A549 (cell line): ENCODE measurements around the gene TFR2. TPM values are rescaled to one million over a fixed set of nuclear protein-coding genes. Genes with fewer than 3 reads are reported as not detected.

Experiments used
- ATAC-seq, 2 experiments: fragments of 200-7000 bp in 1 of 2; fragments of >200 bp in 1 of 2; cut with Nextera tagmentation in 1 of 2; cut with Tn5 transposase in 1 of 2; 3 replicates each; pipeline versions ENCODE4 v1.8.0 to v1.9.1; 2018 to 2020; ENCODE audit warnings: mild to moderate bottlenecking in 1 of 2, moderate library complexity in 1 of 2
- CTCF ChIA-PET: fragments of 300-600 bp; sonication (Branson Sonifier 250); formaldehyde crosslinking; extraction: SDS; loops from one replicate; lab custom pipeline; 2021; ENCODE audit warnings: antibody characterized with exemption, inconsistent platforms; lab: Yijun Ruan, JAX
- POLR2A ChIA-PET: fragments of 350-600 bp; formaldehyde crosslinking; extraction: SDS; loops from one replicate; lab custom pipeline; 2021; ENCODE audit warnings: antibody characterized with exemption, inconsistent platforms; lab: Yijun Ruan, JAX
- DNase-seq, 2 experiments: peaks; one replicate each; pipeline versions ENCODE4 v3.0.0 to v3.0.0-alpha.2; 2011 to 2016; ENCODE audit warnings: low read depth in 1 of 2, low spot score in 1 of 2
- FAIRE-seq: peaks from 2 replicates; lab custom pipeline; 2011; peaks lifted over from hg19 to GRCh38; lab: Jason Lieb, UNC
- H3K27ac ChIP-seq, 2 experiments: fragments of >200 bp; sonication (Bioruptor Twin); formaldehyde crosslinking; 3 replicates each; pipeline ENCODE4 v1.5.1; 2016 to 2017
- H3K4me1 ChIP-seq: fragments of >200 bp; sonication (Bioruptor Twin); formaldehyde crosslinking; 3 replicates; pipeline ENCODE4 v1.6.1; 2016
- H3K4me2 ChIP-seq: fragments of >200 bp; sonication (Bioruptor Twin); formaldehyde crosslinking; 3 replicates; pipeline ENCODE4 v1.6.1; 2016
- H3K4me3 ChIP-seq: fragments of >200 bp; sonication (Bioruptor Twin); formaldehyde crosslinking; 3 replicates; pipeline ENCODE4 v1.5.1; 2016
- H3K9me3 ChIP-seq: fragments of >200 bp; sonication (Bioruptor Twin); formaldehyde crosslinking; 3 replicates; pipeline ENCODE4 v1.6.1; 2016
- EP300 ChIP-seq, 2 experiments: fragments of >200 bp; sonication (Bioruptor Twin); formaldehyde crosslinking; IDR thresholded peaks; 2 replicates in 1 of 2; 3 replicates in 1 of 2; pipeline ENCODE4 v1.6.1; 2016 to 2017
- FOSL2 ChIP-seq, 2 experiments: fragments of 450-650 bp in 1 of 2; fragments of >200 bp in 1 of 2; sonication (Bioruptor Twin) in 1 of 2; formaldehyde crosslinking; IDR thresholded peaks; 2 replicates each; pipeline versions ENCODE4 v1.5.0 to v1.6.1; 2016 to 2020; ENCODE audit warnings: mild to moderate bottlenecking in 1 of 2, moderate library complexity in 1 of 2
- HEYL ChIP-seq: fragments of 250-450 bp; sonication (Bioruptor Pico); IDR thresholded peaks from 2 replicates; pipeline ENCODE4 v1.8.0; 2021; ENCODE audit warnings: mild to moderate bottlenecking, moderate library complexity
- JUN ChIP-seq, 2 experiments: fragments of >200 bp; sonication (Bioruptor Twin); formaldehyde crosslinking; IDR thresholded peaks; 2 replicates in 1 of 2; 3 replicates in 1 of 2; pipeline ENCODE4 v1.6.1; 2016 to 2017
- NFE2L2 ChIP-seq: fragments of 150-350 bp; conservative IDR thresholded peaks from 2 replicates; pipeline ENCODE4 v1.6.1; 2014; ENCODE audit warnings: low read length
- NPAS2 ChIP-seq: fragments of 250-450 bp; sonication (Bioruptor Pico); IDR thresholded peaks from 2 replicates; pipeline ENCODE4 v1.8.0; 2022; ENCODE audit warnings: mild to moderate bottlenecking, moderate library complexity, borderline replicate concordance
- POLR2AphosphoS2 ChIP-seq: conservative IDR thresholded peaks from 2 replicates; pipeline ENCODE4 v1.6.1; 2012; ENCODE audit warnings: low read length, improper control_type of control experiment, inconsistent platforms
- RAD21 ChIP-seq, 2 experiments: fragments of >200 bp in 1 of 2; sonication (Bioruptor Twin) in 1 of 2; formaldehyde crosslinking in 1 of 2; IDR thresholded peaks in 1 of 2; conservative IDR thresholded peaks in 1 of 2; 2 replicates in 1 of 2; 3 replicates in 1 of 2; pipeline ENCODE4 v1.6.1; 2012 to 2018; ENCODE audit warnings: inconsistent platforms in 1 of 2
- RCOR1 ChIP-seq: fragments of 150-350 bp; IDR thresholded peaks from 2 replicates; pipeline ENCODE4 v1.6.1; 2014; ENCODE audit warnings: antibody characterized with exemption, low read length, low read depth
- SMC3 ChIP-seq: fragments of >200 bp; sonication (Bioruptor Twin); formaldehyde crosslinking; IDR thresholded peaks from 3 replicates; pipeline ENCODE4 v1.6.1; 2018; ENCODE audit warnings: inconsistent platforms
- TFCP2L1 ChIP-seq: fragments of 250-450 bp; sonication (Bioruptor Pico); IDR thresholded peaks from 2 replicates; pipeline ENCODE4 v1.5.0; 2021; ENCODE audit warnings: mild to moderate bottlenecking
- TP53 ChIP-seq: fragments of 250-450 bp; sonication (Bioruptor Pico); IDR thresholded peaks from 2 replicates; pipeline ENCODE4 v1.5.0; 2021; ENCODE audit warnings: mild to moderate bottlenecking, moderate library complexity
- ZFP36 ChIP-seq: fragments of 450-650 bp; IDR thresholded peaks from 2 replicates; pipeline ENCODE4 v1.6.1; 2014; ENCODE audit warnings: borderline replicate concordance; ENCODE audit not compliant: partially characterized antibody
- ZNF302 ChIP-seq: fragments of 250-450 bp; sonication (Bioruptor Pico); IDR thresholded peaks from 2 replicates; pipeline ENCODE4 v1.9.0; 2021; ENCODE audit warnings: inconsistent platforms, mild to moderate bottlenecking, moderate library complexity
- ZSCAN20 ChIP-seq: fragments of 250-450 bp; sonication (Bioruptor Pico); IDR thresholded peaks from 2 replicates; pipeline ENCODE4 v1.8.0; 2022; ENCODE audit warnings: mild to moderate bottlenecking, moderate library complexity
- WGBS: methylation state at CpG from one replicate; pipeline ENCODE4 v1.1.6; 2017; ENCODE audit errors: missing lambda C conversion rate; 5-methylcytosine and 5-hydroxymethylcytosine counted together
- polyA plus RNA-seq, 4 experiments: library from polyadenylated mRNA; depleted of rRNA in 3 of 4; stranded (reverse); fragments of >200 nt; fragmentation: RNase III in 1 of 4; extraction: RNeasy Plus Mini Kit Qiagen cat#74134 plus additional on column Dnase treatment in 1 of 4; gene quantifications; 2 replicates in 3 of 4; 3 replicates in 1 of 4; pipeline ENCODE4 v1.2.3, GENCODE V29; 2011 to 2017
- TF ChIP-seq, protein P1 (sequence below): fragments of 200-600 bp; sonication (generic); IDR thresholded peaks from 2 replicates; pipeline ENCODE4 v1.6.1; 2016; ENCODE audit warnings: antibody characterized with exemption, mild to moderate bottlenecking, moderate library complexity

Gene TFR2
- polyA plus RNA-seq, 2 of the 4 experiments (the other 2 are of a cell fraction) = 1.1 to 2.5 TPM

DNA sequence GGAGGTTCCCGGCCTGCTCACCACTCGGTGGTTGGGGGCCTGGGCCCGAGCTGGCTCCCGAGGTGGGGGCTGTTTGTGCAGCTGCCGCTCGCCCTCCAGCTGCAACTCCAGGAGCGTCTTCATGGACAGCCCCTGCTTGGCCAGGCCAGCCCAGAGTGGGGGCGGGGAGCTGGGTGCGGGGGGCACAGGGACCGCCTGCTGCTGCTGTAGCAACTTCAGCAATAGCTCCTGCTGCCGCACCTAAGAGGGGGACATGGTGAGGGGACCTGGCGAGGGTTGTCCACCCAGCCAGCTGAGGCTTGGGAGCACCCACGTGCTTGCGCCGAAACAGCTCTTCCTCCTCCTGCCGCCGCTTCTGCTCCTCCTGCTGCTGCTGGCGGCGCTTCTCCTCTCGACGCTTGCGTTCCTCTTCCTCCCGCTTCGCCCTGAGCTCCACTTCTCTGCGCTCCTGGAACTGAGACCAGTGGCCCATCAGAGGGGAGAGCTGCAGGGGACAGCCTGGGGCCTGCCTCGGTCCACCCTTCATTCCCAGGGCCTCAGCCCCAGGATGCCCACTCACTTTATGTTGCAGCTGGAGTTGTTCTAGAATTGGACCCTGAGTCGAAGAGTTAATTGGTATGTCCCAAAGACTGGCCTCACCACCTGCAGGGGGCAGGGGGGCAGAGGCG, 41.8 kb upstream of the TFR2 start (continued):
- no peak for TF ChIP-seq ZFP36
- TF ChIP-seq FOSL2 (IDR thresholded peaks at IDR 0.05) = no peak
- TF ChIP-seq FOSL2 (CRISPR knock-in tag; IDR thresholded peaks at IDR 0.05) = no peak
- TF ChIP-seq TP53 (CRISPR knock-in tag) = no peak
- no peak for TF ChIP-seq EP300 (IDR thresholded peaks at IDR 0.05)
- no peak for TF ChIP-seq SMC3
- no peak for TF ChIP-seq ZSCAN20 (CRISPR knock-in tag)

DNA sequence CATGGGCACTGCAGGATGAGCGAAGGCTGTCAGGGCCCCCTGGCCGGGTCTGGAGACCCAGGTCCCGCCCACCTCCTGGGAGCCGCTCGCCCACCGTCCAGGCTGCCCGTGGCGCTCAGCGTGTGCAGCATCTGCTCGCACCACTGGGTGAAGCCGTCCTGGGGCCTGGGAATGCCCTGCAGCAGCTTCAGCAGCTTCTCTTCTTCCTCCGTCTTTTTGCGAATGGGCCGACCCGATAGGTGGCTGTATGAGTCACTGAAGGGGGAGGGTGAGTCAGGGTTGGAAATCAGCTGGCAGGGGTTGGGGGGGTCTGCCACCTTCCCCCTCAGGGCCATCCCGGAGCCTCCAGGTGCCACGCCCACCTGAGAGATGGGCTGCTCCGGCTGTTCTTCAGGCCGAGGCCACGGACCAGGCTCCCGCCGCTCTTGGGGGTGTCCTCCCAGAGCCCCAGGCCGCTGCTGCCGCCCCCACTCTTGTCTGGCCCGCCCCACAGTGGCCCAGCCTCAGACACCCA, 40.9 kb upstream of the TFR2 start:
- Histone ChIP-seq H3K4me3 (no peak overlapping the region), H3K27ac (no peak overlapping the region; a peak in 1 of 6 replicates), H3K4me1 (peaks cover 26% of the 10 kb centered on the region)
- ChIA-PET POLR2A (interaction anchor here (1.3 to 1.6 kb wide), 2 partner anchors 9 to 70 kb away, joined by 4 read pairs; partner anchors contain the start of genes GNB2 and MOSPD3), CTCF (interaction anchor here (1.2 to 6.4 kb wide), 5 partner anchors 11 to 70 kb away, joined by 3 to 54 read pairs (median 21); partner anchors contain the start of genes GIGYF1, MOSPD3 and POP7)
- FAIRE-seq = no peak
- TF ChIP-seq FOSL2 (IDR thresholded peaks at IDR 0.05) (no peak), FOSL2 (CRISPR knock-in tag; IDR thresholded peaks at IDR 0.05) (peak; percentile 61), RCOR1 (no peak)
- TF ChIP-seq, all 56 proteins: peak for 1
- ATAC-seq = no peak
- 63% methylated on average over 7 of the region's 25 CpGs for WGBS
- H3K4me2 ChIP-seq = no peak overlapping the region
- H3K9me3 ChIP-seq = no peaks in the 10 kb centered on the region
- DNase-seq = no peak

DNA sequence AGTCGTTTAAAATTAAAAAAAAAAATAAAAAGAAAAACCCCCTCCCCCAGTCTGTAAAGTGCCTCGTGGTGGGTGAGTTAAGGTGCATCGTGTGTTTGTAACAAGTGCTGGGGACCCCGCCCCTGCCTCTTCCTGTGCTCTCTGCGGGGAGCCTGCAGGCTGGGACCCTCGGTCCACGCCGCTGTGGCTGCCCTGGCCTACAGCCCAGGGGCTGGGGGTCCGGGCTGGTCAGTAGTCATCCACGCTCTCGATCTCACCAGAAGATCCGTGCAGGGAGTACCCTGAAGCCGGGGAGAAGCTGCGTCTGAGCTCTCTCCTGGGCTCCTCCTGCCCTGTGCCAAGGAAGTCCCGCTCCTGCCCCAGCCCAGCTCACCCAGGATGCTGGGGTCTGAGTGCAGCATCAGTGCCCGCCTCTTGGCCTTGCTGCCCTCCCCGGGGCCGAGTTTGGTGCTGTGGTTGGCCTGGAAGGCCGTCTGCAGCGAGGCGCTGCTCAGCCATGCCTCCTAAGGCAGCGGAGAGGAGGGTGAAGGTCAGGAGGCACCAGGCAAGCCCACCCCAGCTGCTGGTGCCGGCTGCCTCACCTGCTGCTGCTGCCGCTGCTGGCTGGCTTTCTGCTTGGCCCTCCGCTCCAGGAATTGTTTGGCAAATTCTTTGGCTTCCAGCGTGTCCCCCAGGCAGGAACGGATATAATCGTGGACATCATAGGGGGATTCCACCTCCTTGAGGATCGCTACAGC, 40.3 kb upstream of the TFR2 start:
- ChIA-PET CTCF (interaction anchor here (0.8 to 6.4 kb wide), 6 partner anchors 10 to 69 kb away, joined by 3 to 54 read pairs (median 22); partner anchors contain the start of genes GIGYF1, MOSPD3 and POP7), POLR2A (interaction anchor here (1.6 kb wide), 1 partner anchor 69 kb away, joined by 4 read pairs; the partner anchor contains the start of gene MOSPD3)
- FAIRE-seq = no peak
- H3K27ac ChIP-seq = no peak overlapping the region
- no peak for DNase-seq
- H3K9me3 ChIP-seq = no peaks in the 10 kb centered on the region
- TF ChIP-seq, protein P1, sequence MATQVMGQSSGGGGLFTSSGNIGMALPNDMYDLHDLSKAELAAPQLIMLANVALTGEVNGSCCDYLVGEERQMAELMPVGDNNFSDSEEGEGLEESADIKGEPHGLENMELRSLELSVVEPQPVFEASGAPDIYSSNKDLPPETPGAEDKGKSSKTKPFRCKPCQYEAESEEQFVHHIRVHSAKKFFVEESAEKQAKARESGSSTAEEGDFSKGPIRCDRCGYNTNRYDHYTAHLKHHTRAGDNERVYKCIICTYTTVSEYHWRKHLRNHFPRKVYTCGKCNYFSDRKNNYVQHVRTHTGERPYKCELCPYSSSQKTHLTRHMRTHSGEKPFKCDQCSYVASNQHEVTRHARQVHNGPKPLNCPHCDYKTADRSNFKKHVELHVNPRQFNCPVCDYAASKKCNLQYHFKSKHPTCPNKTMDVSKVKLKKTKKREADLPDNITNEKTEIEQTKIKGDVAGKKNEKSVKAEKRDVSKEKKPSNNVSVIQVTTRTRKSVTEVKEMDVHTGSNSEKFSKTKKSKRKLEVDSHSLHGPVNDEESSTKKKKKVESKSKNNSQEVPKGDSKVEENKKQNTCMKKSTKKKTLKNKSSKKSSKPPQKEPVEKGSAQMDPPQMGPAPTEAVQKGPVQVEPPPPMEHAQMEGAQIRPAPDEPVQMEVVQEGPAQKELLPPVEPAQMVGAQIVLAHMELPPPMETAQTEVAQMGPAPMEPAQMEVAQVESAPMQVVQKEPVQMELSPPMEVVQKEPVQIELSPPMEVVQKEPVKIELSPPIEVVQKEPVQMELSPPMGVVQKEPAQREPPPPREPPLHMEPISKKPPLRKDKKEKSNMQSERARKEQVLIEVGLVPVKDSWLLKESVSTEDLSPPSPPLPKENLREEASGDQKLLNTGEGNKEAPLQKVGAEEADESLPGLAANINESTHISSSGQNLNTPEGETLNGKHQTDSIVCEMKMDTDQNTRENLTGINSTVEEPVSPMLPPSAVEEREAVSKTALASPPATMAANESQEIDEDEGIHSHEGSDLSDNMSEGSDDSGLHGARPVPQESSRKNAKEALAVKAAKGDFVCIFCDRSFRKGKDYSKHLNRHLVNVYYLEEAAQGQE = no peak
- 0 out of 5 replicates have a peak, but pooled peaks of 1 of the 2 experiments have one; percentile 28 for TF ChIP-seq JUN (IDR thresholded peaks at IDR 0.05)
- no peak for ATAC-seq
- 85% methylated on average over 28 of the region's 29 CpGs for WGBS
- H3K4me2 ChIP-seq = no peak overlapping the region
- peaks cover 26% of the 10 kb centered on the region for H3K4me1 ChIP-seq
- no peak overlapping the region for H3K4me3 ChIP-seq

DNA sequence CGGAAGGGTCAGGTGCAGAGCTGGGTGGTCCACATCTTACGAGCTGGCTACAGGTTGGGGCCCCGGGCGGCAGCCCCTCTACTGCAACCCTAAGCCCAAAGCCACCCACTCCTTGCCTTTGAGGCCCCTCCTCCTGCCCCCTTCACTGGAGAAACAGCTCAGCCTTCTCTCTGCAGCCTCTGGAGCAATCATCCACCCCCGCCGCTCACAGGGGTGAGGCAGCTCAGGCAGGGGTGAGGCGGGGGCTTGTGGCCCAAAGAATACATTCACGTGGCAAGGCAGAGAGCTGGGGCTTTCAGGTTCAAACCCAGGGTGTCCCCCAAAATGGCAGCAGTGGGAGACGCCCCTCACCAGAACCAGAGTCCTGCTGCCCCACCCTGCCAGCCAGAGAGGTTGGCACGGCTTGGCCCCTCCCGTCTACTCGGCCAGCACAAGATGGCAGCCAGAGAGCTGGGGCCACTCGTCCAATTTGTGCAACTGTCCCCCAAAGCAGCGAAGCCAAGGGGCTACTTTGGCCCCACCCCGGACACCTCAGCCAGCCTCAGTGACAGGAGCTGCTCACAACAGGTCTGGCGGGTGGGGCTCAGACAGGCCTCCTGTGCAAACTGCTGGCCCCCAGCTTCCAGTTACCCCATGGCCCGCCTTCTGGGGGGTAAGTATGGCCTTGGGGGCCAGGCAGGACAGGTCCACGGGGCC, 39.4 kb upstream of the TFR2 start:
- H3K27ac ChIP-seq = peak overlapping the region in 1 of 2 experiments; percentile 44; a peak in 2 of 6 replicates
- no peak overlapping the region for H3K4me3 ChIP-seq
- WGBS = 92% methylated on average over 17 of the region's 18 CpGs
- FAIRE-seq = no peak
- peak in 1 of 2 experiments; percentile 1; a peak in 1 of 6 replicates for ATAC-seq
- ChIA-PET CTCF (interaction anchor here (0.5 to 6.4 kb wide), 10 partner anchors 9 to 92 kb away, joined by 3 to 33 read pairs (median 4); partner anchors contain the start of genes MOSPD3 and POP7), POLR2A (interaction anchor here (0.7 to 1.1 kb wide), 3 partner anchors 12 to 69 kb away, joined by 3 to 6 read pairs (median 5); partner anchors contain the start of genes MOSPD3 and POP7)
- no peak overlapping the region for H3K4me2 ChIP-seq
- no peak for DNase-seq
- H3K4me1 ChIP-seq = peaks cover 30% of the 10 kb centered on the region
- no peaks in the 10 kb centered on the region for H3K9me3 ChIP-seq
- TF ChIP-seq HEYL (no peak), RAD21 (conservative IDR thresholded peaks at IDR 0.05 in 1 of 2, IDR thresholded peaks at IDR 0.05 in 1 of 2) (no peak), POLR2AphosphoS2 (no peak), TFCP2L1 (no peak), ZNF302 (CRISPR knock-in tag) (no peak), NPAS2 (no peak), NFE2L2 (no peak)
- TF ChIP-seq, protein P1 = no peak
